SW480 (cell line): ENCODE measurements around the gene TEDC1.
A peak's percentile ranks its signal among the peaks of the same experiment; 100 is the strongest.

Experiments used
- DNase-seq: peaks from one replicate; pipeline ENCODE4 v3.0.0-alpha.2; 2016; ENCODE audit warnings: low spot score

Gene TEDC1

GRCh38 chr14:105474483-105475268 lies 16.4 kb upstream of the TEDC1 start, which contains the start of gene CRIP2:
CRIP2 (plus strand) TSS chr14:105474821; CDS start chr14:105474863, 42 bp downstream.
- DNase-seq = no peak

- DNase-seq = no peak
These were observed 15.6 kb upstream of the TEDC1 start for GRCh38 chr14:105475269-105476096.

DNA sequence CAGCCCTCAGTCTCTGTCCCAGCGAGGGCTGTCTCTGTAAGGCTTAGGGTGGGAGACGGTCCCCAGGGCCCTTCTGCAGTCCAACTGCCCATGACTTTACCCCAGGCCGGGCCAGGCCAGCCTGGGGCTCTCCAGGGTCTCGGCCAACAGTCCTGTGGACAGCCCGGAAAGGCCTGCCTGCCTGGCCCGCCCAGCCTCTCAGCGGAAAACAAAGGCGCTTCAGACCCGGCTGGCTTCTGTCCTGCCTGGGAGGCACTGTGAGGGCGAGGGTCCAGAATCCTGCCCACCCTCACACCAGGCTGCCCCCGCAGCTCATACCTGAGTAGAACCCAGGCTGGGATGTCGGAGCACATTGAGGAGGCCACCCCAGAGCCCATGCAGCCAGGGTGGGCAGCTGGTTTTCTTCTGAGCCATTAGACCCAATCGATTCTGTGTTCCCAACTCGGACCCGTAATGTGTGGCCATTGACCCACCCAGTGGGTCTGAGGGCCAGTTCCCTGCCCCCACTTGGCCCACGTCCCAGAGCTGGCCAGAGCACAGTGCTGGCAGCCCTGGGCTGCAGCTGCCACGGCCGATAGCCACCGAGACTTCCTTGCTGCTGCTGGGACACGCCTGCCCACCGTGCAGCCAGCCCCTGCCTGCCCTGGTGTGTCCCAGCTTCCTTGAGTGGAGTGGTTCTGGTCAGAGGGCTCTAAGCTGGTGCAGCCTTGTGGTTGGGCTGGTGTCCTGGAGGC lies 14.8 kb upstream of the TEDC1 start:
- DNase-seq = no peak

DNA sequence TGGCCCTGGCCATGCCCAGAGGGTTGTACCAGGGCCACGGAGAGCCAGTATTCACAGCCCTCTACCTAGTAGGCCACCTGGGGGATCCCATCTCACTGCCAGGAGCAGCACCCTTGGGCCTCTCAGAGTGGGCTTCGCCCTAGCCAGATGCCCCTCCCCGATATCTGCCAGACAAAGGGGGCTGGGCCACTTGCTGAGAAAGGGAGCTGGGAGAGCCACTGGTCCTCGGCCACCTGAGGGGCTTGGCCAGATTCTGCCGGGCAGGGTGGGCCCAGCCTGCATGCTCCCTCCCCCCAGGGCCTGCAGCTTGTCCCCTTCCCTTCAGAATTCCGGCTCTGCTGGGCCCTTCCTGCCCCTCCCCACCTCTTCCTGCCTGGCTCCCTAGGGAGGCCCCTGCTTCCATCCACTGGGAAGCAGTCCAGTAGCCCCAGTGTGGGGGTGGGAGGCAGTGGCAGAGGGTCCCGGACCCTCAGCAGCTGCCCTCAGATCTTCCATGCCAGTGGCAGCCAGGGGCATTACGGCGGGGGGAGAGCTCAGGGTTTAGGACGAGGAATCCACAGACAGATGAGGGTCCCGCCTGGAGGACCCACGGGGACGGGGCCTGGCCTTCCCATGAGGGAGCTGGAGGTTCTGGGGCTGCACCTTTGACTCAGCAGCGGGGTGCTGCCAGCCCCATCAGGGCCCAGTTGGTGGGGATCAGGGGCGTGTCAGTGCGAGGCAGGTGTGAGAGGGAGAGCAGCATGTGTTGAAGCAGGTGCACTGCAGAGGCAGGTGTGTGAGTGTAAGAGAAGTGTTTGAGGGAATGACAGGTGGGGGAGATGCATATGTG lies 14.0 kb upstream of the TEDC1 start:
- DNase-seq = no peak

DNA sequence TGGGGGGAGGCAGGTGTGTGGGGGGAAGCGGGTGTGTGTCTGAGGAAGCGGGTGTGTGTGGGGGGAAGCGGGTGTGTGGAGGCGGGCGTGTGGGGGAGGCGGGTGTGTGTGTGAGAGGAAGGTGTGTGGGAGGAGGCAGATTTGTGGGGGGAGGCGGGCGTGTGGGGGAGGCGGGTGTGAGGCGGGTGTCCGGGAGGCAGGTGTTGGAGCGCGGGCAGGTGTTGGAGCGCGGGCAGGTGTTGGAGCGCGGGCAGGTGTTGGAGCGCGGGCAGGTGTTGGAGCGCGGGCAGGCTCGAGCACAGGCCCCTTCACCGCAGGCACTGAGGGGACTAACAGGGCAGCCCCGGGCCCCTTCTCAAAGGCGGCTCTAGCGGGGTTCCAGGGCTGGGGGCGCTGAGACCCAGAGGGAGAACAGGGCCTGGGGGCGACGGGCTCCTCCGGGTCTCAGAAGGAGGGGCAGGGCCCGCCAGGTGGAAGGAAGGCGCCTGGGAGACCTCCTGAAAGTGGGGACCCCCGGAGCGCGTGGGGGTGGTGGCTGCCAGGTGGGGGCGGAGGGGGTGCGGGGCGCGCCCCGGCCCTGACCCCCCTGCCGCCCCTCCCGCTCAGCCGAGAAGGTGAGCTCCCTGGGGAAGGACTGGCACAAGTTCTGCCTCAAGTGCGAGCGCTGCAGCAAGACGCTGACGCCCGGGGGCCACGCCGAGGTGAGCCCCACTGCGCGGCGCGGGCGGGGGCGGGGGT lies 13.2 kb upstream of the TEDC1 start:
- no peak for DNase-seq

DNA sequence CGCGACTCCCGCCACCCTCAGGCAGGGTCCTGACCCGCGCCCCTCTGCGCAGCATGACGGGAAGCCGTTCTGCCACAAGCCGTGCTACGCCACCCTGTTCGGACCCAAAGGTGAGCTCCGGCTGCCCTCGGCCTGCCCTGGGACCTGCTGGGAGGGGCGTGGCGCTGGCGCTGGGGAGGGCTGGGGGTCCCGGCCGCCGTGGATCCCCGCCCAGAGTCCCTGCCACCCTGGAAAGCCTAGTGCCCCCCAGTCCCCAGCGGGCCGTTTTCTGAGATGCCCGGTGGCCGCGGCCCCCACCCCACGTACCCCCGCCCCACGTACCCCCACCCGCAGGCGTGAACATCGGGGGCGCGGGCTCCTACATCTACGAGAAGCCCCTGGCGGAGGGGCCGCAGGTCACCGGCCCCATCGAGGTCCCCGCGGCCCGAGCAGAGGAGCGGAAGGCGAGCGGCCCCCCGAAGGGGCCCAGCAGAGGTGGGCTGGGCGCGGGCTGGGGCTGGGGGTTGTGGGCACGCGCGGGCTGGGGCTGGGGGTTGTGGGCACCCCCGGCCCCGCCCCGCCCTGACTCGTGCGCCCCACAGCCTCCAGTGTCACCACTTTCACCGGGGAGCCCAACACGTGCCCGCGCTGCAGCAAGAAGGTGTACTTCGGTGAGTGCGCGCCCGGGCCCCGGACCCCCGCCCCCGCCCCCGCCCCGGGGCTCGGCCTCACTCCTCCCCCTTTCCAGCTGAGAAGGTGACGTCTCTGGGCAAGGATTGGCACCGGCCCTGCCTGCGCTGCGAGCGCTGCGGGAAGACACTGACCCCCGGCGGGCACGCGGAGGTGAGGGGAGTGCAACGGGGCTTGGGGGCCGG lies 12.4 kb upstream of the TEDC1 start:
- DNase-seq = no peak

- DNase-seq = no peak
These were observed 11.5 kb upstream of the TEDC1 start for GRCh38 chr14:105479431-105480158.

GRCh38 chr14:105480199-105480746 lies 10.8 kb upstream of the TEDC1 start:
- no peak for DNase-seq

GRCh38 chr14:105480807-105481801 lies 9.9 kb upstream of the TEDC1 start:
- DNase-seq = peak; percentile 90

- DNase-seq = peak; percentile 96
These were observed 9.1 kb upstream of the TEDC1 start for GRCh38 chr14:105481886-105482457.

DNA sequence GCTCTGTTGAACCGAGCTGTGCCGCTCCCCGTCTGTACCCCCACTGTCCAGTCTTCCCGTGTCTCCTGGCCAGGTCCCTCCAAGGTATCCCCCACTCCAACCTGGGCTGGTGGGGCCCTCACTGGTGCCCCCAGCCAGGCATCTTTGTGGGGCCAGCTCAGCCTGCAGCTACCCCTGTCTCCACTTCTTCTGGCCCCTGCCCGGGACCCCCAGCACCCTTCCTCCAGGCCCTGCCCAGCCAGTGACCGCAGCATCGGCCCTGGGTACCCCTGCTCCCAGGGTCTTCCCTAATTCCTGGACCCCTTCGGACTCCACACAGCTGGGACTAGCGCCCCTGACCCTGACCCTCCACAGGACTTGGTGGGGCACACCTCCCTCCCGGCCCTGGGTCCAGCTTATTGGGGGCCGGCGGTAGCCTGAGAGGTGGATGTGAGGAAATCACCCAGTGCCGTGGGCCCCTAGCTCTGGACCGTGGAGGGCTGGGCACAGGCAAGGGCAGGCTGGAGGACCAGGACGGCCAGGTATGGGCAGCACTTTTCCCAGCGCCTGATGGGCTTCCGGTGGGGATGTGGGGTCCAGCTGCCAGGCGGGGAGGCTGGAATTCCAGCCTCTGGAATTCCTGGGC lies 8.4 kb upstream of the TEDC1 start:
- no peak for DNase-seq

DNA sequence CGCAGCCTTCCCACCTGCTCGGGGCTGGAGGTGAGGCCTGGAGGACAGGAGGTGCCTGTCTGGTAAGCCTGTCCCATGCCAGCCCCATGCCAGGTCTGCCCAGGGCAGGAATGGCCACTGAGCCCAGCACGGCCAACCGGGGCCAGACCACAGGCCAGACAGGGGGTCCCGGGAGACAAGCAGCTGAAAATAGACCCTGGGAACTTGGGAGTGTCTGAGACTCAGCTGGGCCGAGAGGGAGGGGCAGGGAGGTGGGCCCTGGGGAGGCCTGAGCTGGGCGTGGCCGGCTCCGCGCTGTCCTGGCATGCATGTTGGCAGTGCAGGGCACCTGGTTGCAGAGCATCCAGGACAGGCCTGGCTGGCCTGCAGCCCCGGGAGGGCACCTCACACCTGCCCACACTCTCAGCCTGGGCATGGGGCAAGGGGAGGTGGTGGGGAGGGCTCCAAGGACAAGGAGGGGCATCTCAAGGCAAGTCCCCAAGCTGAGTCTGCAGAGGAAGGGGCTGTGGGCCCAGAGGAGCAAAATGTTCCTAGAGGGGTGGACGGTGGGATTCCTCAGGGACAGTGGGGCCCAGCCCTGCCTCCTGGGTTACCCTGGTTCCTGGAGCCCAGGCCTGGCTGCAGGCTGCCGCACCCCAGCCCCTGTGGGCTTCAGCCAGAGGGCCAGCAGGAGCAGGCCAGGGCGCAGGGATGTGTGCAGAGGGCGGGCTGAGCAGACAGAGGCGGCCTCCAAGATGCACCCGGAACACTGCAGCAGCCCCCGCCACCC lies 7.6 kb upstream of the TEDC1 start:
- DNase-seq = no peak

DNA sequence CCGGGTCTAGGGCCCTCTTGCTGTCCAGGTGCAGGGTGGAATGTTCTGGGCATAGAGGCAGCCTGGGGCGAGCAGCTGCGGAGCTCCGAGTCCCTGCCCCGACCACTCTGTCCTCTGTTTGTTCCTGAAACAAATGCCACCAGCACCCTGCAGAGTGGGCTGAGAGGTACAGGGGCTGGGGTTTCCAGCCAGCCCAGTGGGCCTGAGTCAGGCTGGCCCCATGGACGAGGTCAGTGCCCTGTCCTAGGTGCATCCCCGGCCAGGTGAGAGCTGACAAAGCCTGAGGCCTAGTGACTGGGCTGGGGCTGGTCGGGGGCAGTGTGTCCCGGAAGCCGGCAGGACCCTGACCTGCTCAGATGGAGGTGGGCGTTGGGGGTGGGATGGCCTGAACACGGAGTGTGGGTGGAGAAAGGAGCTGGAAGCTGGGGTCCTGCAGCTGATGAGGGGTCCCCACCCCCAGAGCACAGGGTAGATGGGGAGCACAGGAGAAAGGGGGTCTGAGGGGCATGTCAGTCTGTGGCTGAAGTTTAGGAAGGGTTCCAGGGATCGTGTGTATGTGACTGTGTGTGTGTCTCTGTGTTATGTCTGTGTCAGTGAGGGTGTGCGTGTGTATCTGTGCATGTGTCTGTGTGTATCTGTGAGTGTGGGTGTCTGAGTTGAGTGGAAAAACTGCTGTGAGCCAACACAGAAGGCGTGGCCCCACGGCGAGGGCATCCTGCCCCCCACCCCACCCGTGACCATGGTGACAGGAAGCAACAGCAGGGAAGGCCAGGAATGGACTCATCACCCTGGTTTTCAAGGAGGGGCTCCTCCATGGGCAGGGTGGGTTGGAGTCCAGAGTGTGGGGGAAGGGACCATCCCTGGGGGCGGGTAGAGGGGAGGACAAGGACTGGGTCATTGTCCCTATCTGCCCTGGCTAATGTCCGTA lies 6.7 kb upstream of the TEDC1 start:
- no peak for DNase-seq

GRCh38 chr14:105484997-105485393 lies 6.1 kb upstream of the TEDC1 start:
- no peak for DNase-seq

- DNase-seq = peak; percentile 74
These were observed 5.3 kb upstream of the TEDC1 start for GRCh38 chr14:105485739-105486162.
